IMR-90 (cell line): Measurements from ENCODE around the gene GRB10. TPM values are rescaled to one million over a fixed set of nuclear protein-coding genes. Genes with fewer than 3 reads are reported as not detected.

ENCODE experiments used
- ATAC-seq: fragments of 200-7000 bp; cut with Tn5 transposase; 2 replicates; pipeline ENCODE4 v1.9.1; 2020; ENCODE audit warnings: low read depth, mild to moderate bottlenecking, moderate library complexity
- BruUV-seq: library from RNA; stranded (reverse); fragments of 400-500 nt; replicated peaks from 2 replicates; lab custom pipeline; 2021; lab: Mats Ljungman, UMichigan
- CTCF ChIA-PET: fragments of 300-600 bp; formaldehyde crosslinking; extraction: SDS; loops from one replicate; lab custom pipeline; 2021; ENCODE audit warnings: antibody characterized with exemption; lab: Yijun Ruan, JAX
- POLR2A ChIA-PET: fragments of 300-600 bp; sonication (Branson Sonifier 250); formaldehyde crosslinking; loops from one replicate; lab custom pipeline; 2022; ENCODE audit warnings: antibody characterized with exemption; ENCODE audit not compliant: unreplicated experiment; lab: Charles Lee
- DNase-seq: peaks from one replicate; pipeline ENCODE4 v3.0.0; 2013
- H2AFZ ChIP-seq: replicated peaks from 2 replicates; pipeline ENCODE3; 2013; ENCODE audit warnings: low read length, mild to moderate bottlenecking; ENCODE audit not compliant: poor library complexity
- H2AK5ac ChIP-seq: 2 replicates; pipeline ENCODE4 v1.6.1; 2013; ENCODE audit warnings: low read depth, low read length, inconsistent platforms
- H2AK9ac ChIP-seq: replicated peaks from 2 replicates; pipeline ENCODE3; 2013; ENCODE audit warnings: mild to moderate bottlenecking, low read depth, low read length, moderate library complexity; ENCODE audit not compliant: poor library complexity
- H2BK120ac ChIP-seq: 2 replicates; pipeline ENCODE4 v1.6.1; 2013; ENCODE audit warnings: low read depth, low read length, inconsistent platforms
- H2BK15ac ChIP-seq: 3 replicates; pipeline ENCODE4 v1.6.1; 2013; ENCODE audit warnings: low read depth, low read length, inconsistent platforms
- H2BK20ac ChIP-seq: 2 replicates; pipeline ENCODE4 v1.6.1; 2013; ENCODE audit warnings: low read depth, mild to moderate bottlenecking, inconsistent platforms, low read length, moderate library complexity
- H2BK5ac ChIP-seq: 2 replicates; pipeline ENCODE4 v1.6.1; 2013; ENCODE audit warnings: mild to moderate bottlenecking, low read depth, low read length, inconsistent platforms; ENCODE audit not compliant: poor library complexity, severe bottlenecking
- H3K14ac ChIP-seq: replicated peaks from 2 replicates; pipeline ENCODE4 v1.6.1; 2013; ENCODE audit warnings: low read depth, low read length, inconsistent platforms
- H3K18ac ChIP-seq: 2 replicates; pipeline ENCODE4 v1.6.1; 2013; ENCODE audit warnings: low read depth, low read length, control low read depth
- H3K23ac ChIP-seq: 2 replicates; pipeline ENCODE4 v1.6.1; 2013; ENCODE audit warnings: low read depth, low read length, inconsistent platforms
- H3K27ac ChIP-seq: 2 replicates; pipeline ENCODE4 v1.5.1; 2013; ENCODE audit warnings: mild to moderate bottlenecking, control low read depth, low read length; ENCODE audit not compliant: insufficient read depth
- H3K27me3 ChIP-seq: 2 replicates; pipeline ENCODE4 v1.6.1; 2013; ENCODE audit warnings: low read length; ENCODE audit not compliant: control insufficient read depth, insufficient read depth
- H3K36me3 ChIP-seq: 2 replicates; pipeline ENCODE4 v1.6.1; 2013; ENCODE audit warnings: low read length, mixed read lengths; ENCODE audit not compliant: control insufficient read depth, insufficient read depth
- H3K4ac ChIP-seq: 2 replicates; pipeline ENCODE4 v1.6.1; 2013; ENCODE audit warnings: low read depth, low read length, inconsistent platforms
- H3K4me1 ChIP-seq: 2 replicates; pipeline ENCODE4 v1.6.1; 2013; ENCODE audit warnings: low read length, mixed read lengths; ENCODE audit not compliant: control insufficient read depth, insufficient read depth
- H3K4me2 ChIP-seq: 2 replicates; pipeline ENCODE4 v1.6.1; 2013; ENCODE audit warnings: low read depth, mild to moderate bottlenecking, control low read depth, low read length, moderate library complexity
- H3K4me3 ChIP-seq: 2 replicates; pipeline ENCODE4 v1.5.1; 2013; ENCODE audit warnings: low read depth, mild to moderate bottlenecking, control low read depth, low read length, moderate library complexity; ENCODE audit not compliant: insufficient read depth
- H3K56ac ChIP-seq: 2 replicates; pipeline ENCODE4 v1.6.1; 2013; ENCODE audit warnings: low read length, inconsistent platforms; ENCODE audit not compliant: insufficient read depth; ENCODE audit errors: extremely low read depth
- H3K79me1 ChIP-seq, 2 experiments: 2 replicates each; pipeline ENCODE4 v1.6.1; 2013; ENCODE audit warnings: low read length in 2 of 2, inconsistent platforms in 1 of 2, low read depth in 1 of 2
- H3K9ac ChIP-seq: 2 replicates; pipeline ENCODE4 v1.6.1; 2013; ENCODE audit warnings: low read depth, low read length, control low read depth
- H3K9me1 ChIP-seq: 2 replicates; pipeline ENCODE4 v1.6.1; 2013; ENCODE audit warnings: low read length, inconsistent platforms; ENCODE audit not compliant: insufficient read depth
- H3K9me3 ChIP-seq: 2 replicates; pipeline ENCODE4 v1.6.1; 2013; ENCODE audit warnings: low read length; ENCODE audit not compliant: control insufficient read depth, insufficient read depth
- H4K20me1 ChIP-seq: 2 replicates; pipeline ENCODE4 v1.6.1; 2013; ENCODE audit warnings: low read length, inconsistent platforms; ENCODE audit not compliant: insufficient read depth
- H4K5ac ChIP-seq: 2 replicates; pipeline ENCODE4 v1.6.1; 2013; ENCODE audit warnings: mild to moderate bottlenecking, low read depth, low read length, control low read depth
- H4K8ac ChIP-seq, 2 experiments: 2 replicates each; pipeline ENCODE4 v1.6.1; 2013; ENCODE audit warnings: low read depth in 2 of 2, low read length in 2 of 2, control low read depth in 1 of 2, inconsistent platforms in 1 of 2
- H4K91ac ChIP-seq: 2 replicates; pipeline ENCODE4 v1.6.1; 2013; ENCODE audit warnings: low read depth, low read length, inconsistent platforms; ENCODE audit not compliant: insufficient read depth
- BHLHE40 ChIP-seq: fragments of 150-350 bp; IDR thresholded peaks from 2 replicates; pipeline ENCODE4 v1.6.1; 2016; ENCODE audit warnings: mild to moderate bottlenecking, low read depth, low read length
- CEBPB ChIP-seq: IDR thresholded peaks from 2 replicates; pipeline ENCODE4 v1.6.1; 2012; ENCODE audit warnings: low read depth, low read length, improper control_type of control experiment
- CHD1 ChIP-seq: IDR thresholded peaks from 2 replicates; pipeline ENCODE4 v1.6.1; 2012; ENCODE audit warnings: low read depth, low read length, improper control_type of control experiment
- CTCF ChIP-seq: conservative IDR thresholded peaks from 2 replicates; pipeline ENCODE4 v1.5.1; 2012; ENCODE audit warnings: mild to moderate bottlenecking, low read depth, low read length, improper control_type of control experiment
- ELK1 ChIP-seq: fragments of 150-350 bp; IDR thresholded peaks from 2 replicates; pipeline ENCODE4 v1.6.1; 2016; ENCODE audit warnings: low read depth, mild to moderate bottlenecking, low read length, moderate library complexity, borderline replicate concordance
- FOS ChIP-seq: fragments of 150-350 bp; IDR thresholded peaks from 2 replicates; pipeline ENCODE4 v1.6.1; 2016; ENCODE audit warnings: low read depth, low read length
- MAZ ChIP-seq: IDR thresholded peaks from 2 replicates; pipeline ENCODE4 v1.6.1; 2012; ENCODE audit warnings: low read depth, mild to moderate bottlenecking, low read length, improper control_type of control experiment, moderate library complexity, borderline replicate concordance
- MXI1 ChIP-seq: IDR thresholded peaks from 2 replicates; pipeline ENCODE4 v1.6.1; 2012; ENCODE audit warnings: low read depth, mild to moderate bottlenecking, low read length, moderate library complexity, borderline replicate concordance
- NFE2L2 ChIP-seq: fragments of 150-350 bp; IDR thresholded peaks from 2 replicates; pipeline ENCODE4 v1.6.1; 2016; ENCODE audit warnings: low read depth, mild to moderate bottlenecking, low read length
- POLR2A ChIP-seq: IDR thresholded peaks from 2 replicates; pipeline ENCODE4 v1.6.1; 2012; ENCODE audit warnings: mild to moderate bottlenecking, low read depth, low read length
- RAD21 ChIP-seq: IDR thresholded peaks from 2 replicates; pipeline ENCODE4 v1.6.1; 2012; ENCODE audit warnings: low read length, improper control_type of control experiment
- RCOR1 ChIP-seq: IDR thresholded peaks from 2 replicates; pipeline ENCODE4 v1.6.1; 2012; ENCODE audit warnings: mild to moderate bottlenecking, low read length, improper control_type of control experiment; ENCODE audit not compliant: insufficient replicate concordance
- SMC3 ChIP-seq: fragments of 150-350 bp; IDR thresholded peaks from 2 replicates; pipeline ENCODE4 v1.6.1; 2016; ENCODE audit warnings: low read depth, mild to moderate bottlenecking, antibody characterized with exemption, low read length, moderate library complexity
- WGBS, 2 experiments: methylation state at CpG; one replicate each; pipeline versions ENCODE4 v1.1.5 to v1.1.7; 2013; ENCODE audit warnings: missing lambda C conversion rate in 2 of 2; ENCODE audit not compliant: insufficient read length in 1 of 2; ENCODE audit errors: extremely low coverage in 2 of 2; 5-methylcytosine and 5-hydroxymethylcytosine counted together
- dilution Hi-C: fragments of 300-500 bp; cut with HindIII; formaldehyde crosslinking; loops from one replicate; pipeline ENCODE4 v1.14.3; 2018; ENCODE audit warnings: low sequenced_read_pairs; ENCODE audit not compliant: unreplicated experiment
- in situ Hi-C: fragments of 300-500 bp; cut with MboI; formaldehyde crosslinking; loops from 3 replicates; pipeline ENCODE4 v1.14.3; 2019; ENCODE audit warnings: low sequenced_read_pairs, inconsistent platforms, mixed read lengths
- intact Hi-C: fragments of 100-400 bp; cut with micrococcal nuclease; formaldehyde crosslinking; loops from 2 replicates; pipeline ENCODE4 v1.10.0; 2022
- polyA plus RNA-seq, 3 experiments: library from polyadenylated mRNA; depleted of rRNA; stranded (reverse); fragments of >200 nt; gene quantifications; 2 replicates each; pipeline ENCODE4 v1.2.3, GENCODE V29; 2012; ENCODE audit warnings: low replicate concordance in 1 of 3
- total RNA-seq: library from RNA; depleted of rRNA; stranded (reverse); fragments of >200 nt; gene quantifications from 2 replicates; pipeline ENCODE4 v1.2.3, GENCODE V29; 2012

Gene GRB10
- total and polyA plus RNA-seq, 2 of the 4 experiments (the other 2 are of a cell fraction): 6.3 to 15.1 TPM

DNA sequence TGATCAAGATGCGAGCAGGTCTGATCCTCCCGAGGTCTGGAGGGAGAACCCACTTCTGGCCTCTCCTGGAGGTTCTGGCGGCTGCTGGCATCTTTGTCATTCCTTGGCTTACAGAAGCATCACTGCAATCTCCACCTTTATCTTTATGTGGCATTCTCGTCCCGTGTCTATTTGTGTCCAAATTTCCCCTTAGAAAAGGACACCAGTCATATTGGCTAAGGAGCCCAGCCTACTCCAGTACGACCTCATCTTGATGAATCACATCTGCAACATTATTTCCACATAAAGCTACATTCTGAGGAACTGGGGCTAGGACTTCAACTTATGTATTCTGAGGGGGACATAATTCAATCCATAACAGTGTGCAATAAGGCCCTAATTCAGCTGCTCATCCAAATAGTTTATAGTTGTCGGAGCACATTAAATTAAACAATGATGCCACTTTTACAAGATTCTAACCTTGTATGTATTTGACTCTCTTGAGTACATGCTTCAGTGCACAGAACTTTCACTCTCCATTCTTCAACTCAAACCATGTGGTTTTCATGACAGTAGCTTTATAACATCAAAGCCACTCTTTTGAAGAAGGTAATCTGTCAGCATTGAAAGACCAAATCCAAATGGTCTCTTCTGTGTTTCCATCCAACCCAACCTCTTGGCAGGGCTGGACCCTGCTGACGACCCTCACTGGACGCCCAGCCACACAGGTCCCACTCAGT is 131.3 kb downstream of the GRB10 start:
- no peak overlapping the region for H4K91ac ChIP-seq
- H2BK20ac ChIP-seq: no peak overlapping the region
- no peak overlapping the region for H2BK5ac ChIP-seq
- ChIA-PET CTCF (no interaction called here), POLR2A (no interaction called here)
- peaks cover under 1% of the 10 kb centered on the region; the same call in 1 of the 2 replicates for H3K36me3 ChIP-seq
- H3K14ac ChIP-seq: no peak overlapping the region
- no peak for ATAC-seq
- H2AFZ ChIP-seq: no peak overlapping the region
- dilution Hi-C loops (no loop called here), in situ Hi-C loops (no loop called here), intact Hi-C loops (no loop called here)
- TF ChIP-seq SMC3: no peak
- no peak for TF ChIP-seq MXI1
- no peak for TF ChIP-seq POLR2A
- no peak for TF ChIP-seq RCOR1
- TF ChIP-seq CEBPB: no peak
- TF ChIP-seq NFE2L2: no peak
- no peak for TF ChIP-seq RAD21
- no peak for TF ChIP-seq CTCF
- no peak for TF ChIP-seq CHD1
- no peak for TF ChIP-seq MAZ
- TF ChIP-seq FOS: no peak
- TF ChIP-seq ELK1: no peak
- TF ChIP-seq BHLHE40: no peak
- no peak for DNase-seq
- H3K27ac ChIP-seq: no peak overlapping the region
- no peaks in the 10 kb centered on the region; the same call in 1 of the 2 replicates for H3K9me1 ChIP-seq
- H3K4me1 ChIP-seq: no peaks in the 10 kb centered on the region
- H3K4ac ChIP-seq: no peak overlapping the region
- no peaks in the 10 kb centered on the region for H3K27me3 ChIP-seq
- H3K4me2 ChIP-seq: no peak overlapping the region
- H3K79me1 ChIP-seq: no peaks in the 10 kb centered on the region; a peak in 1 of 4 replicates
- H4K8ac ChIP-seq: no peak overlapping the region
- 100% methylated on average over 3 of the region's 9 CpGs; no CpG with 5 or more reads in 1 of the 2 experiments for WGBS, 2 experiments
- no peak overlapping the region for H2BK120ac ChIP-seq
- no peak overlapping the region for H3K23ac ChIP-seq
- H2BK15ac ChIP-seq: no peak overlapping the region
- no peak overlapping the region for H2AK9ac ChIP-seq
- H3K56ac ChIP-seq: no peak overlapping the region
- H4K20me1 ChIP-seq: peaks cover 4% of the 10 kb centered on the region; the same call in 1 of the 2 replicates
- H3K9ac ChIP-seq: no peak overlapping the region
- H3K9me3 ChIP-seq: no peaks in the 10 kb centered on the region
- H3K4me3 ChIP-seq: no peak overlapping the region
- BruUV-seq: no TSS peak
- no peak overlapping the region for H2AK5ac ChIP-seq
- H4K5ac ChIP-seq: no peak overlapping the region
- no peak overlapping the region for H3K18ac ChIP-seq
